ENCODE results near the gene SRGAP2C.
"Not testable (repeated sequence)": the region's sequence is repeated elsewhere in the genome, so short reads cannot be mapped to it uniquely, and the experiment has no call there.

- not testable (repeated sequence) for TF ChIP-seq CTCF, EZH2phosphoT487 (IDR thresholded peaks at IDR 0.05; ENCODE audit: low read length)
Measured at GRCh38 chr1:121192512-121192911, 7.7 kb downstream of the SRGAP2C start.
